Lung microvascular endothelial cell (primary cell): ENCODE measurements around the gene LMAN2. TPM values are rescaled to one million over a fixed set of nuclear protein-coding genes. Genes with fewer than 3 reads are reported as not detected.
"Not testable (repeated sequence)": the region's sequence is repeated elsewhere in the genome, so short reads cannot be mapped to it uniquely, and the experiment has no call there.

ENCODE experiments used
- DNase-seq, 2 donors: peaks; one replicate each; pipeline versions ENCODE4 v3.0.0 to v3.0.0-alpha.2; 2010; ENCODE audit warnings: low read depth in 2 of 2
- total RNA-seq: library from RNA; depleted of rRNA; stranded (reverse); fragments of >200 nt; gene quantifications from 2 replicates; pipeline ENCODE4 v1.2.1, GENCODE V29; 2014

LMAN2 gene
- total RNA-seq, 1 donor from 2014 or later = 376 TPM

DNA sequence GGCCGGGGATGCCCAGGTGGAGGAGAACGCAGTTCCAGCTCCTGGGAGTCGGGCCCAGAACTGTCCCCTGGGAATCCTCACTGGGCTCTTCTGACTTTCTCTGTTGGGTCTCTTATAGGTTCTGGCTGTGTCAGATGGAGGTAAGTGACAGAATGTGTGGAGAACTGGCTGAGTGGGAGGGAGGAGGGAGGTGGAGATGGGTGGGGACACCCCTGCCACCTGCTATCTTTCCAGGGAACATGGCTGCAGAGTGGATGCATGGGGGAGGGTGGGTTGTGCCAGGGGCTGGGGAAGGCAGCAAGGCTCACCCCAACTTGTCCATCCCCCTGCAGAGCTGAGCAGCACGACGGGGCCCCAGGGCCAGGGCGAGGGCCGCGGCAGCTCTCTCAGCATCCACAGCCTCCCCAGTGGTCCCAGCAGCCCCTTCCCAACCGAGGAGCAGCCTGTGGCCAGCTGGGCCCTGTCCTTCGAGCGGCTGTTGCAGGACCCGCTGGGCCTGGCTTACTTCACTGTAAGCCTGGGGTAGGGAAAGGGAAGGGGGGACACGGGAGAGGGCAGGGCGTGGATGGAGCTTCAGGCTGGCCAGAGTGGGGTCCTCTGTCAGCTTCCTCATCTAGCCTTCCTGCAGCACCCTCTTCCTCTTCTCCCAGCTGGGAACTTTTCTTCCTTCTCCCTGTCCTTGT, 14.5 kb upstream of the LMAN2 start:
- no peak for DNase-seq

DNA sequence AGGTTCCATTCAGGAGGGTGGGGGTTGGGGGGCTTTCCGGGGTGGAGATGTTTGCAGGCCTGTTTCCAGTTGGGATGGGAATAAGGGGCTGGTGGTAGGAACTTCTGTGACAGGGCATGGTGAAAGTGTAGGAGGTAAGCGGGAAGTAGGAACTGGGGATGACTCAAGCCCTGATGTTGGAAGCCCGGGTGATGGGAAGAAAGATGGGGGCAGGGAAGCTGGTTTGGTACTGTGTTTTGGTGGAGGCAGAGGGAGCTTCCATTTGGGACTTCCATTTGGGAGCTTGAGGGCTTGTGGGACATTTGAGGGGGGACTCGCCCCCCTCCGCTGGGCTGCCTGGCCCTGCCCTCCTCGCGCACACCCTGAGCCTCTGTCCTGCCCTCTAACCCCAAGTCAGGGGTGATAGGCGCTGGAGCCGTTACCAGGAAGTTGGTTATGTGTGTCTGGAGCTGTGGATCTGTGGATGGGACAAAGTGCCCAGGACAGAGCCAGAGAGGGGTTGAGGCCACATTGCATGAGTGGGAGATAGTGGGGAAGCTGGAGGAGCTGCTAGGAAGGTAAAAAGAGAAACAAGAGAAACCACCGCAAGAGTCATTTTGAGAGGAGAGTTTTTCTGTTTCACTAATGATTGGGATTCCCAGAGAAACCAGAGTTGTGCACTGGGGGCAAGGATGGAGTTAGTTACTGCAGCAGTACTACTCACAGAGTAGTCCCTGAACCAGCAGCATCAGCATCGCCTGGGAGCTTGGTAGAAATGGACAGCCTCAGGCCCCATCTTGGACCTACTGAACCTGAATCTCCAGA, 12.9 kb upstream of the LMAN2 start:
- no peak for DNase-seq

GRCh38 chr5:177363565-177363964, 12.1 kb upstream of the LMAN2 start:
- DNase-seq = no peak

- peak in 1 of 2 donors; percentile 32 for DNase-seq
Measured at GRCh38 chr5:177362610-177363507, 11.4 kb upstream of the LMAN2 start.

DNA sequence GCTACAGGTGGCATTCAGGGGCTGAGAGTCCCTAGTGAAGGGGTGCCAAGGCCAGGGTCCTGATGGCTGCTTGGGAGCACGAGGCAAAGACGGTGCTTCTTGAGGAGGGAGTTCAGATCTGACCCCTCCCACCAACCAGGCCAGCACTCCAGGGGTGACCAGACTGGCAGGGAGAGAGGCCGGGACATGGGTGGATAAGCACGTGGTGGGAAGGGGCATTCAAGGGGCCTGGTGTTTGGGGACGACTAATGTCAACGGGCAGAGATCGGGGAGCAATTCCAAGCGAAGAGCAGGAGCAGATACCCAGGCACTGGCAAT, 10.8 kb upstream of the LMAN2 start:
- DNase-seq = no peak

- DNase-seq = no peak
Measured at GRCh38 chr5:177361418-177362291, 10.2 kb upstream of the LMAN2 start.

GRCh38 chr5:177360740-177361139, 9.3 kb upstream of the LMAN2 start:
- DNase-seq = not testable (repeated sequence)

DNA sequence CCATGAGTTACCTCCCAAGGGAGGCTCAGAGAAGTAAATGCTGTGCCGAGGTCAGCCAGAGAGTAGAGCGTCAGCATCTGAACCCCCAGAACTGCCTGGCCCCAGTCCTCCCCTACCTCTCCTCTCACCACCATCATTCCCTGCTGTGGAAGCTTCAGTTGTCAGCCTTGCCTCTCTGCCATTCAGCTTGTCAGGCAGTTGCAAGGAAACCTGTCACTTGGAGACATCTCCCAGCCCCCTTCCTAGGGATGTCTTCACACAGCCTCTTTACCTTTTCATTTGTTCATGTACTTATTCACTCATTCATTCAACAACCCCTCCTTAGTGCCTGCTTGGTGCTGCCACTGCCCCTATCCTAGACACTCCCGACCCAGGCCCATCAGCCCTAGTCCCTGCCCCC, 8.4 kb upstream of the LMAN2 start:
- no peak for DNase-seq

DNA sequence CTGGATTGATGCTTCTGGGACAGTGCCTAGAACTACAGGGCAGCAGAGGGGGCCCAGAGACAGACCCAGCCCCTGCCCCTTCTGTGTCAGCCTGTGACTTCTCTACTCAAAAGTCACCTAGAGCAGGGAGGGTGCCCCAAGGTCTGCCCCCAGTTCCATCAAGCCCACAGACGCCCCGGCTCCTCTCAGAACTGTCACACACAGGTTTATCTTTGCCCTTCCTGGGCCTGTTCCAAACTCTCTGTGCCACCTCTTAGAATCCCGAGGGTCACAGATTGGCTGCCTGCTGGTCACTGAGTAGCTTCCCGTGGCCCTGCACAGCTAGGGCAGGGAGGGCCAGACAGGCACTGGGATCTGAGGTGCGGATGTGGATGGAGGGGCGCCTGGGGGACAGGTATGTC, 8.0 kb upstream of the LMAN2 start:
- DNase-seq = no peak

DNA sequence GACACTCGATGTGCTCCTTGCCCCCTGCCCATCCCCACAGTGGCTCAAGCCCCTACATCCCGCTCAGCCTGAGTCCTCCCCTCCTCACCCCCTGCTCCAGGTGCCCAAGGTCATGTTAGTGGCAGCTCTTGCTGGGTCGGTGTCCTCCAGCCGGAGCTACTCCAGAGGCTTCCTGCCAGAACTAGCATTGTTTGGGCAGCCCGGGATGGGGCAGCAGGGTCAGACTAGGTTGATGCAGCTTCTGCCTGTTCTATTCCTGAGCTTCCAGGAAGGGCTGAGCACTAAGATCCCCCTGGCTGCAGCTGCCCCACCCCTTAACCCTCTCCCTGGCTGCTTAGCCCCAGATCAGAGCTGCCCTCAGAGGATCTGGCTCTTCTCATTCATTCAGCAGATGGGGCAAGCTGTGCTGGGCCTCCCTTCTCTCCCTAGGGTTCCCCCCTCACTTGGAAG, 6.9 kb upstream of the LMAN2 start:
- DNase-seq = peak in 1 of 2 donors; percentile 33

DNA sequence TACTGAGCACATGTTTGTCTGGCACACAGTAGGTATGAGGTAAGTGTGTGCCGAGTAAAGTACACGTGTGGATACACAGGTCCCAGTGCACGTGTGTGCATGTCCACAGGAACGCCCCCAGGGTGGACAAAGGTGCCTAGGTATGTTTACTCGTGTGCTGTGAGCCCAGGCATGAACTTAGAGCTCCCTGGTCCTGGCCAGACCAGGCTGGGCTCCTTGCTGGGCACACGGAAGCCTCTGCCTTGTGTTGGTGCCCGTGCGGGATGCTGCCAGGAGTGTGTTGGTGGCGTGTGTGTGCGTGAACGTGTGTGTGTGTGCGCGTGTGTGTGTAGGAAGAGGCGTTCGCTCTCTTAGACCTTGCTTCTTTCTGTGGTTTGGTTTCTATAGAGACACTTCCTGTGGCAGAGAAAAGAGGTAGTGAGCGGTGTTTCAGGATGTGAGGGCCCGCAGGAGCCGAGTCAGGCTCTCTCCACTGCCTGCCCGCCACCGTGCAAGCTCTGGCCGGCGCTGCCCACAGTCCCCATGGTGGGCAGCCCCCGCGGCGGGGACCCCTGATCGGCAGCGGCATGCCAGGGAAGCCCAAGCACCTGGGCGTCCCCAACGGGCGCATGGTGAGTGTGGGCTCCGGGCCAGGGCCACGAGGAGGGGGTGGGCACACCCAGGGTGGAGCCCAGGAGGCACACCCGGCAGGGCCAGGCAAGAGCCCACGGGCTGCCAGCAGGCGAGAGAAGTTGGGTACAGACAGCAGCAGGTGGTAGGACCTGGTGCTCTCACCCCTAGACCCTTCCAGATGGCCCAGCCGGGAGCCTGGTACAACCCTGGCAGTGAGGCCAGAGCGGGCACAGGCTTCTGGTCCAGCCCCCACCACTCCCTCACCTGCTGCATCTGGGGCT, 6.2 kb upstream of the LMAN2 start, which contains the start of gene RGS14:
Gene RGS14, plus strand, starts transcription at position 466 of the 893 bp plus-strand sequence. Its CDS starts 101 bp downstream, at position 567.
- peak; percentile 83 to 91 for DNase-seq

DNA sequence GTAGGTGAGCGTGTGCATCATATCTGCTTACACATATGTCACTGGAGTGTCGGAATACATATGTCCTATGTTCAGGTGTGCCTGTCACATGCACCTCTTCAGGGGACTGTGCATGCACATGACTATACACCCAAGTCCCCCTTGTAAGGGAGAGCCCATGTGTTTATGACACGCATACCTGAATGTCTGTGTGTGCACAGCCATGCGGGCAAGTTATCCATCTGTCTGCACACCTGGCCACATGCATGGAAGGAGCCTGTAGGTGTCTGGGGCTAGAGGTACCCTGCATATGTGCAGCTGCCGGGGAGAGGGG, 5.6 kb upstream of the LMAN2 start:
- DNase-seq = no peak

- no peak for DNase-seq
Measured at GRCh38 chr5:177356746-177357145, 5.3 kb upstream of the LMAN2 start.

GRCh38 chr5:177355868-177356168, 4.3 kb upstream of the LMAN2 start:
- no peak for DNase-seq

DNA sequence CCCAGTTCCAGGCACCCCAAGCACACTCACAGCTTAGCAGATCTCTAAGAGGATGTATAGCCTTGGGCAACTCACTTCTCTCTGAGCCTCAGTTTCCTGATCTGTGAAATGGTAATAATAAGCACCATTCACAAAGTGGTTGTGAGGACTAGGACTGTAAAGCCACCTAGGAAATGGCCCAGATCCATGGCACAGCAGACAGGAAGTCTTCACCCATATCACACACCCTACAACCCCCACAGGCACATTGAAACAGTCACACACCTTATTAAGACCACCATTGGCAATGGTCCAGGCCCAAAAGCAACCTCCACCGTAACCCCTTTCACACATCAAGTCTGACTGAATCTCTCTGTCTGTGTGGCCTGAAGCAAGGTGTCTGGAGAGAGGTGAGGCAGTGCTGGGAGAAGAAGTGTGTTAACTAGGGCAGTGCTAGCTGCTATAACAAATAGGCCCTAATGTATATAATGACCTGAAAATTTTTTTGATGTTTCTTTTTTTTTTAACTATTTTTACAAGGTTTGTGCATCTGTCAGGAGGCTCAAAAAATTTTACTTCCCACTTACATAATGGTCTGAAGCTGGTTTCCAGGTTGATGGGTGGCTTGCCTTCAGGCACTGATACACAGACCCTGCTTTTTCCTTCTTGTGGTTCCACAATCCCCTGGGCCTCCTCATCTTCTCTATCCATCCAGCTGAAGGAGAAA, 3.8 kb upstream of the LMAN2 start:
- no peak for DNase-seq

- DNase-seq = no peak
Measured at GRCh38 chr5:177354711-177355110, 3.2 kb upstream of the LMAN2 start.

DNA sequence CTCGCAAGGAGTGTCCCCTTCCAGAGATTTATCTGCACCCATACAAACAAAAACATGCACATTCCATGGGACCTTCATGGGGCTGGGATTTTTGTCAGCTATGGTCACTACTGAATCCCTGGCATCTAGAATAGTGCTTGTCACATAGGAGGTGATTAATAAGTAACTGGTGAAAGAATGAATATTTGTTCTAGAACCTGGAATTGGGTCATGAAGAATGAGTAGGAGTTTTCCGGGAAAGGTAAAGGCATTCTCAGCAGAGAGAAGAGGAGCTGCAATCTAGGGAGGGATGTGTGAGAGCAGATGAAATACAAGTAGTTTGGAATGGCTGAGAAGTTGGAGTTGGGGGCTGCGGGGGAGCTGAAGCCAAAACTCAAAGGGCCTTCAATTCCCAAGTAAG, 2.8 kb upstream of the LMAN2 start:
- DNase-seq = no peak

GRCh38 chr5:177353093-177353492, 1.6 kb upstream of the LMAN2 start:
- no peak for DNase-seq

GRCh38 chr5:177350776-177351391, 584 bp downstream of the LMAN2 start:
- DNase-seq = no peak
